ENCODE results near the gene DBH.
"Not testable (repeated sequence)": the region's sequence is repeated elsewhere in the genome, so short reads cannot be mapped to it uniquely, and the experiment has no call there.

DNA sequence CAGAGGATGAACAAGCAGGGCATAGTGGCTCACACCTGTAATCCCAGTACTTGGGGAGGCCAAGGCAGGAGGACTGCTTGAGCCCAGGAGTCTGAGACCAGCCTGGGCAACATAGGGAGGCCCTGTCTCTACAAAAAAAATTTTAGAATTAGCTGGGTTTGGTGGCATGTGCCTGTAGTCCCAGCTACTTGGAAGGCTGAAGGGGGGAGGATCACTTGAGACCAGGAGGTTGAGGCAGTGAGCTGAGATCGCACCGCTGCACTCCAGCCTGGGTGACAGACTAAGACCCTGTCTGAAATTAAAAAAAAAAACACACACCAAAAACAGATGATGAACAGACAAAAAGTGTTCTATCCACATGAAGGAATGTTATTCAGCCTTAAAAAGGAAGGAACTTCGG, 39.6 kb downstream of the DBH start:
- not testable (repeated sequence) for TF ChIP-seq POLR2A, EP300, CTCF (IDR thresholded peaks at IDR 0.05)

Measured in sigmoid colon (tissue), 4 donors.